Keratinocyte (primary cell): ENCODE measurements around the gene DAPL1. TPM values are rescaled to one million over a fixed set of nuclear protein-coding genes. Genes with fewer than 3 reads are reported as not detected.

Source experiments
- DNase-seq: peaks from one replicate; pipeline ENCODE4 v3.0.0-alpha.2; 2011; ENCODE audit warnings: low read depth, missing footprints, low spot score
- FAIRE-seq: peaks from 2 replicates; lab custom pipeline; 2011; peaks lifted over from hg19 to GRCh38; lab: Jason Lieb, UNC
- H2AFZ ChIP-seq: 2 replicates; pipeline ENCODE4 v1.6.0; 2012; ENCODE audit warnings: low read length, control low read depth, inconsistent platforms; ENCODE audit not compliant: control insufficient read depth
- H3K27ac ChIP-seq: 2 replicates; pipeline ENCODE4 v1.5.1; 2011; ENCODE audit warnings: low read length; ENCODE audit not compliant: control insufficient read depth, insufficient read depth
- H3K27me3 ChIP-seq: 3 replicates; pipeline ENCODE4 v1.6.0; 2011; ENCODE audit warnings: low read length; ENCODE audit not compliant: control insufficient read depth, insufficient read depth; ENCODE audit errors: extremely low read depth
- H3K36me3 ChIP-seq, 2 experiments: 2 replicates in 1 of 2; 3 replicates in 1 of 2; pipeline ENCODE4 v1.5.1; 2011; ENCODE audit warnings: low read length in 2 of 2, mild to moderate bottlenecking in 1 of 2; ENCODE audit not compliant: control insufficient read depth in 2 of 2, insufficient read depth in 2 of 2; ENCODE audit errors: extremely low read depth in 1 of 2
- H3K4me1 ChIP-seq: 3 replicates; pipeline ENCODE4 v1.5.1; 2011; ENCODE audit warnings: low read length; ENCODE audit not compliant: control insufficient read depth, insufficient read depth; ENCODE audit errors: extremely low read depth
- H3K4me2 ChIP-seq: 3 replicates; pipeline ENCODE4 v1.6.0; 2011; ENCODE audit warnings: low read depth, low read length; ENCODE audit not compliant: control insufficient read depth, insufficient read depth; ENCODE audit errors: extremely low read depth
- H3K4me3 ChIP-seq, 3 experiments: fragments of 200-600 bp in 1 of 3; sonication (generic) in 1 of 3; 2 replicates in 2 of 3; 3 replicates in 1 of 3; pipeline ENCODE4 v1.5.1; 2011 to 2016; ENCODE audit warnings: low read length in 3 of 3, mild to moderate bottlenecking in 3 of 3, control low read depth in 2 of 3, inconsistent platforms in 1 of 3, low read depth in 1 of 3, mixed read lengths in 1 of 3, mixed run types in 1 of 3, moderate library complexity in 1 of 3; ENCODE audit not compliant: control insufficient read depth in 2 of 3, insufficient read depth in 2 of 3; ENCODE audit errors: extremely low read depth in 1 of 3
- H3K79me2 ChIP-seq: 2 replicates; pipeline ENCODE4 v1.6.0; 2012; ENCODE audit warnings: low read length; ENCODE audit not compliant: control insufficient read depth, insufficient read depth
- H3K9ac ChIP-seq: 3 replicates; pipeline ENCODE4 v1.6.0; 2011; ENCODE audit warnings: low read length; ENCODE audit not compliant: control insufficient read depth, insufficient read depth; ENCODE audit errors: extremely low read depth
- H3K9me1 ChIP-seq: 3 replicates; pipeline ENCODE4 v1.6.0; 2011; ENCODE audit warnings: low read length; ENCODE audit not compliant: control insufficient read depth, insufficient read depth; ENCODE audit errors: extremely low read depth
- H3K9me3 ChIP-seq: 2 replicates; pipeline ENCODE4 v1.5.1; 2012; ENCODE audit warnings: low read depth, low read length; ENCODE audit not compliant: control insufficient read depth
- H4K20me1 ChIP-seq: 3 replicates; pipeline ENCODE4 v1.6.0; 2011; ENCODE audit warnings: low read length; ENCODE audit not compliant: control insufficient read depth, insufficient read depth; ENCODE audit errors: extremely low read depth
- CTCF ChIP-seq, 3 experiments: IDR thresholded peaks in 1 of 3; conservative IDR thresholded peaks in 1 of 3; optimal IDR thresholded peaks in 1 of 3; 2 replicates in 2 of 3; 3 replicates in 1 of 3; pipeline versions ENCODE3 to v1.5.1; 2011; ENCODE audit warnings: low read length in 3 of 3, mild to moderate bottlenecking in 3 of 3, moderate library complexity in 2 of 3, control low read depth in 1 of 3, inconsistent platforms in 1 of 3; ENCODE audit not compliant: insufficient read depth in 2 of 3; ENCODE audit errors: extremely low read depth in 1 of 3
- EZH2 ChIP-seq: IDR thresholded peaks from one replicate; pipeline ENCODE4 v1.6.1; 2012; ENCODE audit warnings: inconsistent platforms, mild to moderate bottlenecking, low read length, moderate library complexity
- dilution Hi-C: fragments of 300-500 bp; cut with MboI; formaldehyde crosslinking; loops from one replicate; pipeline ENCODE4 v1.7.0; 2020; ENCODE audit warnings: low sequenced_read_pairs; ENCODE audit not compliant: extremely low pct_ligation_motif_present
- polyA plus RNA-seq, 5 experiments: library from polyadenylated mRNA; depleted of rRNA in 3 of 5; stranded (reverse) in 3 of 5; stranded (forward) in 1 of 5; unstranded in 1 of 5; fragments of >200 nt; gene quantifications; 1 replicate in 1 of 5; 2 replicates in 3 of 5; 3 replicates in 1 of 5; pipeline versions ENCODE4 v1.2.1 to v1.2.3, GENCODE V29; 2011 to 2012; ENCODE audit warnings: missing spikeins in 2 of 5, low read depth in 1 of 5, low replicate concordance in 1 of 5

Gene DAPL1
- polyA plus RNA-seq, 1 donor (not counting 4 experiments of a cell fraction or from before 2014, with no cell fraction given): 4.8 TPM

GRCh38 chr2:158778243-158778642 lies 16.9 kb upstream of the DAPL1 start:
- H3K27me3 ChIP-seq: no peaks in the 10 kb centered on the region
- H3K27ac ChIP-seq: peak overlapping the region; percentile 39
- H3K9me3 ChIP-seq: no peaks in the 10 kb centered on the region
- no peaks in the 10 kb centered on the region for H4K20me1 ChIP-seq
- no peak for FAIRE-seq
- DNase-seq: no peak
- dilution Hi-C loops: no loop called here
- no peak overlapping the region for H3K4me2 ChIP-seq
- TF ChIP-seq CTCF (optimal IDR thresholded peaks at IDR 0.05 in 1 of 3, IDR thresholded peaks at IDR 0.05 in 1 of 3, conservative IDR thresholded peaks at IDR 0.05 in 1 of 3; ENCODE audit: extremely low read depth in 1 of 3, insufficient read depth in 2 of 3, low read length in 3 of 3) (no peak), EZH2 (no peak)
- H3K79me2 ChIP-seq: no peaks in the 10 kb centered on the region
- no peaks in the 10 kb centered on the region for H3K9me1 ChIP-seq
- peaks cover 28% of the 10 kb centered on the region for H3K4me1 ChIP-seq
- H3K4me3 ChIP-seq: no peak overlapping the region
- peak overlapping the region; percentile 19 for H2AFZ ChIP-seq
- no peak overlapping the region for H3K9ac ChIP-seq
- no peaks in the 10 kb centered on the region for H3K36me3 ChIP-seq

- Histone ChIP-seq H3K4me2 (no peak overlapping the region), H3K9ac (no peak overlapping the region), H3K9me3 (no peaks in the 10 kb centered on the region), H3K27ac (no peak overlapping the region), H3K4me3 (no peak overlapping the region), H3K27me3 (no peaks in the 10 kb centered on the region), H4K20me1 (no peaks in the 10 kb centered on the region), H3K79me2 (no peaks in the 10 kb centered on the region), H3K9me1 (no peaks in the 10 kb centered on the region), H3K4me1 (peaks cover 42% of the 10 kb centered on the region), H3K36me3 (no peaks in the 10 kb centered on the region), H2AFZ (no peak overlapping the region)
- dilution Hi-C loops: no loop called here
- FAIRE-seq (no peak), DNase-seq (no peak)
- TF ChIP-seq EZH2 (no peak), CTCF (optimal IDR thresholded peaks at IDR 0.05 in 1 of 3, IDR thresholded peaks at IDR 0.05 in 1 of 3, conservative IDR thresholded peaks at IDR 0.05 in 1 of 3; ENCODE audit: extremely low read depth in 1 of 3, insufficient read depth in 2 of 3, low read length in 3 of 3) (no peak)
Measured at GRCh38 chr2:158779621-158780020, 15.5 kb upstream of the DAPL1 start.
